Calu3 (cell line): ENCODE measurements around the gene CNGB1. TPM values are rescaled to one million over a fixed set of nuclear protein-coding genes. Genes with fewer than 3 reads are reported as not detected.
A peak's percentile ranks its signal among the peaks of the same experiment; 100 is the strongest.

Experiments used
- BruUV-seq: library from RNA; stranded (reverse); fragments of 400-500 nt; replicated peaks from 2 replicates; lab custom pipeline; 2021; lab: Mats Ljungman, UMichigan
- CTCF ChIA-PET: fragments of 300-600 bp; sonication (Branson Sonifier 250); formaldehyde crosslinking; loops from one replicate; lab custom pipeline; 2022; ENCODE audit warnings: antibody characterized with exemption; lab: Charles Lee
- DNase-seq: peaks from one replicate; pipeline ENCODE4 v3.0.0; 2022
- H3K27ac Mint-ChIP-seq: one replicate; pipeline ENCODE4 v1.8.0; 2022; ENCODE audit warnings: mixed read lengths; ENCODE audit not compliant: unreplicated experiment
- H3K27me3 Mint-ChIP-seq: one replicate; pipeline ENCODE4 v1.8.0; 2022; ENCODE audit warnings: mixed read lengths; ENCODE audit not compliant: unreplicated experiment
- H3K36me3 Mint-ChIP-seq: one replicate; pipeline ENCODE4 v1.8.0; 2022; ENCODE audit warnings: mild to moderate bottlenecking, moderate library complexity, mixed read lengths; ENCODE audit not compliant: insufficient read depth, unreplicated experiment
- H3K4me1 Mint-ChIP-seq: one replicate; pipeline ENCODE4 v1.8.0; 2022; ENCODE audit warnings: mild to moderate bottlenecking, low read depth, mixed read lengths; ENCODE audit not compliant: unreplicated experiment
- H3K4me3 Mint-ChIP-seq: one replicate; pipeline ENCODE4 v1.8.0; 2022; ENCODE audit warnings: mild to moderate bottlenecking, low read depth, moderate library complexity, mixed read lengths; ENCODE audit not compliant: unreplicated experiment
- H3K9me3 Mint-ChIP-seq: one replicate; pipeline ENCODE4 v1.8.0; 2022; ENCODE audit warnings: low read depth, mixed read lengths; ENCODE audit not compliant: unreplicated experiment
- intact Hi-C: fragments of 100-400 bp; cut with micrococcal nuclease; formaldehyde crosslinking; loops from one replicate; pipeline ENCODE4 v1.10.0; 2022; ENCODE audit not compliant: unreplicated experiment
- total RNA-seq: library from RNA; stranded (reverse); gene quantifications from 2 replicates; pipeline ENCODE4 v1.2.3, GENCODE V29; 2022
- TF ChIP-seq, protein P1 (sequence below): fragments of 200-600 bp; IDR thresholded peaks from one replicate; pipeline ENCODE4 v1.8.0; 2022; ENCODE audit warnings: antibody characterized with exemption; ENCODE audit not compliant: unreplicated experiment

CNGB1 gene
- total RNA-seq, 1 experiment from 2014 or later: 0.19 TPM

DNA sequence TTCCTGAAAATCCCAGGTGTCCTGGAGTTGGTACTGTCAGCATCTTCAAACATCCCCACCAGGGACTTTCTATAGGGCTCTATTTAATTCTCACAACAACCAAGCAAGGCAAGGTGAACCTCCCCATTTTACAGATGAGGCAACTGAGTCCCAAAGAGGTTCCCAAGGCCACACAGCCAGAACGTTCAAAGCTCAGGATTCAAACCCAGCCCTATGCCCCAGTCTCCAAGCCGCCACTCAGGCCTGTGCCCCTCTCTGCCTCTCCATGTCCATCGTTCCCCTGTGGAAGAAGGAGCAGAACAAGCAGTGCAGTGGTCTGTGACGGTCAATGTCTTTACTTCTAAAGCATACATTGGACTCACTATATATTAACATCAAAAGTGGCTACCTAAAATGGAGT lies 23.4 kb upstream of the CNGB1 start:
- no peak overlapping the region for H3K4me3 Mint-ChIP-seq
- peaks cover 26% of the 10 kb centered on the region for H3K36me3 Mint-ChIP-seq
- H3K9me3 Mint-ChIP-seq: no peaks in the 10 kb centered on the region
- TF ChIP-seq, protein P1, sequence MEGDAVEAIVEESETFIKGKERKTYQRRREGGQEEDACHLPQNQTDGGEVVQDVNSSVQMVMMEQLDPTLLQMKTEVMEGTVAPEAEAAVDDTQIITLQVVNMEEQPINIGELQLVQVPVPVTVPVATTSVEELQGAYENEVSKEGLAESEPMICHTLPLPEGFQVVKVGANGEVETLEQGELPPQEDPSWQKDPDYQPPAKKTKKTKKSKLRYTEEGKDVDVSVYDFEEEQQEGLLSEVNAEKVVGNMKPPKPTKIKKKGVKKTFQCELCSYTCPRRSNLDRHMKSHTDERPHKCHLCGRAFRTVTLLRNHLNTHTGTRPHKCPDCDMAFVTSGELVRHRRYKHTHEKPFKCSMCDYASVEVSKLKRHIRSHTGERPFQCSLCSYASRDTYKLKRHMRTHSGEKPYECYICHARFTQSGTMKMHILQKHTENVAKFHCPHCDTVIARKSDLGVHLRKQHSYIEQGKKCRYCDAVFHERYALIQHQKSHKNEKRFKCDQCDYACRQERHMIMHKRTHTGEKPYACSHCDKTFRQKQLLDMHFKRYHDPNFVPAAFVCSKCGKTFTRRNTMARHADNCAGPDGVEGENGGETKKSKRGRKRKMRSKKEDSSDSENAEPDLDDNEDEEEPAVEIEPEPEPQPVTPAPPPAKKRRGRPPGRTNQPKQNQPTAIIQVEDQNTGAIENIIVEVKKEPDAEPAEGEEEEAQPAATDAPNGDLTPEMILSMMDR: no peak
- H3K27ac Mint-ChIP-seq: no peak overlapping the region
- no TSS peak for BruUV-seq
- DNase-seq: no peak
- H3K4me1 Mint-ChIP-seq: peaks cover 26% of the 10 kb centered on the region
- intact Hi-C loops: no loop called here
- H3K27me3 Mint-ChIP-seq: no peaks in the 10 kb centered on the region
- CTCF ChIA-PET: interaction anchor here (0.9 kb wide), 1 partner anchor 28 kb away, joined by 3 read pairs; no protein-coding TSS in a partner anchor

DNA sequence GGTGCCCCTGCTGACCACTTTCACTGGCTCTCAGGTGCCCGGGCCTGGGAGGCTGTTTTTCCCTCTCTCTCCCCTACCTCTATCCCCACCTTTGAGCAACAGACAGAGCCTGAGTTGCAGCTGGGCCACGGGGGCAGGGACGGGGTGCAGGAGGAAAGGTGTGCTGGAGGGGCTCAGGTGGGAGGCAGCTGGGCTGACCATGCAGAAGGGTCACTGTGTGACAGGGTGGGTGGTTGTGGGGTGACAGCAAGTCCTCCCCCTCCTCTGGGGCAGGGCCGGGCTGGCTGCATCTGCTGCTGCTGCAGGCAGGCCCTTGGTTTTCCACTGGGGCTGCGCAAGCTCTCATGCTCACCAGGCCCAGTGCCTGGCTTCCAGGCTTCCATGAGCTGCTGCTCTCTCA lies 23.0 kb upstream of the CNGB1 start:
- Mint-ChIP-seq H3K4me3 (no peak overlapping the region), H3K27me3 (no peaks in the 10 kb centered on the region), H3K27ac (no peak overlapping the region), H3K36me3 (peaks cover 26% of the 10 kb centered on the region), H3K4me1 (peaks cover 21% of the 10 kb centered on the region), H3K9me3 (no peaks in the 10 kb centered on the region)
- TF ChIP-seq, protein P1: no peak
- CTCF ChIA-PET: interaction anchor here (0.5 to 0.9 kb wide), 3 partner anchors 27 to 1366 kb away, joined by 3 to 8 read pairs (median 5); no protein-coding TSS in a partner anchor
- intact Hi-C loops: no loop called here
- no peak for DNase-seq
- BruUV-seq: no TSS peak

DNA sequence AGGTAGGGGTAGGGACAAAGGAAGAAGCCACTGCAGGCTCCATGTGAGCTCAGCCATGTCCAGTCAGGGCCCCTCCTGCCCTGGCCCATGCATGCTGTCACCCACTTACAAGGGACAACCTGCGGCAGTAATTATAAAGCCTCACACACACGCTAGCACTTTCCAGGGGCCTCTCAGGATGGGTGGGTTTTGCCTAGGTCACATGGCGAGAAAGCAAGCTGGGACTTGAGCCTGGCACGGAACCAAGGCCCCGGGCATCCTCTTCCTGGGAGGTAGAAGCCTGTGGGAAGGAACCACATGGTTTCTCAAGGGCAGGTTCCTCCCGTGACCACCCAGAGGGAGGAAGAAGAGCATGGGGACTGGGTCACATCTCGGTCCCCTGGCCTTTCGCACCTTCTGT lies 22.5 kb upstream of the CNGB1 start:
- CTCF ChIA-PET: interaction anchor here (0.5 to 0.9 kb wide), 3 partner anchors 27 to 1366 kb away, joined by 3 to 8 read pairs (median 5); no protein-coding TSS in a partner anchor
- H3K9me3 Mint-ChIP-seq: no peaks in the 10 kb centered on the region
- H3K27me3 Mint-ChIP-seq: no peaks in the 10 kb centered on the region
- no TSS peak for BruUV-seq
- H3K36me3 Mint-ChIP-seq: peaks cover 26% of the 10 kb centered on the region
- H3K4me3 Mint-ChIP-seq: no peak overlapping the region
- H3K27ac Mint-ChIP-seq: peak overlapping the region; percentile 28
- no peak for DNase-seq
- peaks cover 16% of the 10 kb centered on the region for H3K4me1 Mint-ChIP-seq
- TF ChIP-seq, protein P1: no peak
- intact Hi-C loops: no loop called here

GRCh38 chr16:57992084-57992483 lies 21.2 kb upstream of the CNGB1 start:
- Mint-ChIP-seq H3K4me3 (no peak overlapping the region), H3K4me1 (peaks cover 12% of the 10 kb centered on the region), H3K9me3 (no peaks in the 10 kb centered on the region), H3K27ac (peak overlapping the region; percentile 28), H3K36me3 (peaks cover 17% of the 10 kb centered on the region), H3K27me3 (peaks cover 9% of the 10 kb centered on the region)
- TF ChIP-seq, protein P1: no peak
- intact Hi-C loops: no loop called here
- CTCF ChIA-PET: interaction anchor here (1.4 kb wide), 1 partner anchor 137 kb away, joined by 3 read pairs; the partner anchor contains the start of gene CFAP20
- DNase-seq: no peak
- BruUV-seq: no TSS peak
